ENCODE data around the gene NRDE2. TPM values are rescaled to one million over a fixed set of nuclear protein-coding genes. Genes with fewer than 3 reads are reported as not detected.

NRDE2 gene
- total RNA-seq, 1 donor from 2014 or later, result 22.9 TPM

- peaks cover 4% of the 10 kb centered on the region for H3K36me3 Mint-ChIP-seq (ENCODE audit: low read depth)
- H3K27me3 Mint-ChIP-seq (ENCODE audit: insufficient read depth), result peaks cover 28% of the 10 kb centered on the region
- peak overlapping the region; percentile 93 for H3K4me3 Mint-ChIP-seq
- peaks cover 26% of the 10 kb centered on the region for H3K4me1 Mint-ChIP-seq (ENCODE audit: low read depth)
- no peaks in the 10 kb centered on the region for H3K9me3 Mint-ChIP-seq
- intact Hi-C loops (cut with micrococcal nuclease), result loop anchor here (5.0 kb wide), 1 partner anchor 495 kb away; no protein-coding TSS in a partner anchor
- peak overlapping the region; percentile 88 for H3K27ac Mint-ChIP-seq
- DNase-seq (ENCODE audit: low spot score), result no peak
These were observed 487 bp upstream of the NRDE2 start for GRCh38 chr14:90332271-90332584.

DNA sequence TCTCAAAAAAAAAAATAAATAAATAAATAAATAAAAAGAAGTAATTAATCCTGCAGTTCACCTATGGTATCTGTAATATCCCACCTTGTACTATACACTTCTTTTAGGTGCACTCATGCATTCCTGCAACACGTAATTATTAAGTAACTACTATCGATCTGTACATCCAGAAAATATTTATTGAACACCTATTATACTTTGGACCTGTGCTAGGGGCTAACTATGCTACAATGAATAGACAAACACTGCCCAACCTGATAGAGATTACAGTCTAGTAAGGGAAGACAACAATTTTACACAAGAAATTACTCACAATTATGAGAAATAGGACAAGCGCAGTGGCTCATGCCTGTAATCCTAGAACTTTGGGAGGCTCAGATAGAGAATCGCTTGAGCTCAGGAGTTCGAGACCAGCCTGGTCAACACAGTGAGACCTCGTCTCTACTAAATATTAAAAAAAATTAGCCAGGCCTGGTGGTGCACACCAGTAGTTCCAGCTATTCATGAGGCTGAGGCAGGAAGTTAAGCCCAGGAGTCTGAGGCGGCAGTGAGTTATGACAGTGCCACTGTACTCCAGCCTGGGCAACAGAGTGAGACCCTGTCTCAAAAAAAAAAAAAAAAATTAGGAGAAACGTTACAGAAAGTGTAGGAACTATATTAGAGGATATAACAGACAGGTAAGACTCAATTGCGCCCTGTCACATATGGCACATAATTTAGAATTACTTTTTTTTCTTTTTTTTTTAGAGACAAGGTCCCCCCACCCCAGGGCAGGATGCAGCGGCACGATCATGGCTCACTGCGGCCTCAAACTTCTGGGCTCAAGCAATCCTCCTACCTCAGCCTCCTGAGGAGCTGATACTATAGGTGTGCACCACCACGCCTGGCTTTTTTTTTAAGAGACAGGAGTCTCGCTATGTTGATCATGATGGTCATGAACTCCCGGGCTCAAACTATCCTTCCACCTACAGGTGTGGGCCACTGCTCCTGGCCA, 1.2 kb downstream of the NRDE2 start:
- Mint-ChIP-seq H3K4me1 (ENCODE audit: low read depth) (peaks cover 26% of the 10 kb centered on the region), H3K36me3 (ENCODE audit: low read depth) (peaks cover 4% of the 10 kb centered on the region), H3K27ac (peak overlapping the region; percentile 88), H3K4me3 (peak overlapping the region; percentile 93), H3K27me3 (ENCODE audit: insufficient read depth) (peaks cover 17% of the 10 kb centered on the region), H3K9me3 (no peaks in the 10 kb centered on the region)
- intact Hi-C loops (cut with micrococcal nuclease), result loop anchor here (1.0 to 5.0 kb wide), 6 partner anchors 53 to 497 kb away; partner anchors contain the start of genes CALM1, PSMC1 and TDP1
- DNase-seq (ENCODE audit: low spot score), result no peak

- H3K4me1 Mint-ChIP-seq (ENCODE audit: low read depth), result peaks cover 9% of the 10 kb centered on the region
- DNase-seq (ENCODE audit: low spot score), result no peak
- peaks cover 21% of the 10 kb centered on the region for H3K36me3 Mint-ChIP-seq (ENCODE audit: low read depth)
- intact Hi-C loops (cut with micrococcal nuclease), result no loop called here
- no peaks in the 10 kb centered on the region for H3K27me3 Mint-ChIP-seq (ENCODE audit: insufficient read depth)
- H3K4me3 Mint-ChIP-seq, result no peak overlapping the region
- no peaks in the 10 kb centered on the region for H3K9me3 Mint-ChIP-seq
- no peak overlapping the region for H3K27ac Mint-ChIP-seq
These were observed 9.8 kb downstream of the NRDE2 start for GRCh38 chr14:90321891-90322290.

DNA sequence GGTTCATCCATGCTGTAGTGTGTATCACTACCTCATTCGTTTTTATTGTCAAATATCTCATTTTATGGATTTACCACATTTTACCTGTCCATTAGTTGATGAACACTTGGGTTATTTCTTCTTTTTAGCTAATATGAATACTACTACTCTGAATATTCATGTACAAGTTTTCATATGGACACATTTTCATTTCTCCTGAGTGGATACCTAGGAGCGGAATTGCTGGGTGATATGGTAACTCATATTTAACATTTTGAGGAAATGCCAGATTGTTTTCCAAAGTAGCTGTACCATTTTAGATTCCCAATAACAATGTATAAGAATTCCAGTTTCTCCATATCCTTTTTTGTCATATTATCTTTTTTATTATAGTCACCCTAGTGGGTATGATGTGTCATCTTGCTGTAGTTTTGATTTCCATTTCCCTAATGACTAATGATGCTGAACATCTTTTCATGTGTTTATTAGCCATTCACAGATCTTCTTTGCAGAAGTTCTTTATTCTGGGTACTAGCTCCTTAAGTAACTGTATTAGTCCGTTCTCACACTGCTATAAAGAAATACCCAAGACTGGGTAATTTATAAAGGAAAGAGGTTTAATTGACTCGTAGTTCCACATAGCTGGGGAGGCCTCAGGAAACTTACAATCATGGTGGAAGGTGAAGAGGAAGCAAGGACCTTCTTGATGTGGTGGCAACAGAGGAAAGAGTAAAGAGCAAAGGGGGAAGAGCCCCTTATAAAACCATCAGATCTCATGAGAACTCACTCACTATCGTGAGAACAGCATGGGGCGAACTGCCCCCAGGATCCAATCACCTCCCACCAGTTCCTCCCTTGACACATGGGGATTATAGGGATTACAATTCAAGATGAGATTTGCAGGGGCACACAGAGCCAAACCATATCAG, 11.9 kb downstream of the NRDE2 start:
- no peaks in the 10 kb centered on the region for H3K27me3 Mint-ChIP-seq (ENCODE audit: insufficient read depth)
- intact Hi-C loops (cut with micrococcal nuclease), result no loop called here
- no peak for DNase-seq (ENCODE audit: low spot score)
- peaks cover 9% of the 10 kb centered on the region for H3K4me1 Mint-ChIP-seq (ENCODE audit: low read depth)
- H3K9me3 Mint-ChIP-seq, result no peaks in the 10 kb centered on the region
- H3K4me3 Mint-ChIP-seq, result no peak overlapping the region
- H3K36me3 Mint-ChIP-seq (ENCODE audit: low read depth), result peaks cover 28% of the 10 kb centered on the region
- H3K27ac Mint-ChIP-seq, result no peak overlapping the region

DNA sequence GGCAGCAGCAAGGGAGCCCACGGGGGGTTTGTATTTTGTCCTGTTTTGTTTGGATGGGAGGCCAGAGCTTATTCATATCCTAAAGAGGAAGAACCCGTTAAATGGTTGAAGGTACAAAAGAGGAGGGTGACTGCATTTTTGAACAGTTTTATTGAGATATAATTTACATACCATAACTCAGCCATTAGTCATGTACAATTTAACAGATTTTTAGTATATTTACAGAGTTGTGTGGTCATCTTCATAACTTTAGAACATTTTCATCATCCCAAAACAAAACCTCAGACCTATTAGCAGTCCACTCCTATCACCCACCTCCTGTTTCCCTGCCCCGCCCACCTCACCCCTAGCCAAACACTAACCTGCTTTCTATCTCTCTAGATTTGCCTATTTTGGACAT, 12.6 kb downstream of the NRDE2 start:
- peaks cover 25% of the 10 kb centered on the region for H3K36me3 Mint-ChIP-seq (ENCODE audit: low read depth)
- no peak for DNase-seq (ENCODE audit: low spot score)
- H3K27ac Mint-ChIP-seq, result no peak overlapping the region
- intact Hi-C loops (cut with micrococcal nuclease), result no loop called here
- no peaks in the 10 kb centered on the region for H3K9me3 Mint-ChIP-seq
- H3K4me1 Mint-ChIP-seq (ENCODE audit: low read depth), result peaks cover 9% of the 10 kb centered on the region
- no peak overlapping the region for H3K4me3 Mint-ChIP-seq
- H3K27me3 Mint-ChIP-seq (ENCODE audit: insufficient read depth), result no peaks in the 10 kb centered on the region

- peaks cover 9% of the 10 kb centered on the region for H3K4me1 Mint-ChIP-seq (ENCODE audit: low read depth)
- intact Hi-C loops (cut with micrococcal nuclease), result no loop called here
These were observed 13.7 kb downstream of the NRDE2 start for GRCh38 chr14:90318016-90318415.

GRCh38 chr14:90317286-90317685, 14.5 kb downstream of the NRDE2 start:
- Mint-ChIP-seq H3K4me1 (ENCODE audit: low read depth) (peaks cover 9% of the 10 kb centered on the region), H3K36me3 (ENCODE audit: low read depth) (peaks cover 31% of the 10 kb centered on the region), H3K27me3 (ENCODE audit: insufficient read depth) (no peaks in the 10 kb centered on the region), H3K4me3 (no peak overlapping the region), H3K27ac (no peak overlapping the region), H3K9me3 (no peaks in the 10 kb centered on the region)
- intact Hi-C loops (cut with micrococcal nuclease), result no loop called here
- DNase-seq (ENCODE audit: low spot score), result no peak

More at GRCh38 chr14:90318016-90318415, 13.7 kb downstream of the NRDE2 start:
- Mint-ChIP-seq H3K4me3 (no peak overlapping the region), H3K27me3 (ENCODE audit: insufficient read depth) (no peaks in the 10 kb centered on the region), H3K9me3 (no peaks in the 10 kb centered on the region), H3K36me3 (ENCODE audit: low read depth) (peaks cover 27% of the 10 kb centered on the region), H3K27ac (no peak overlapping the region)
- no peak for DNase-seq (ENCODE audit: low spot score)

DNA sequence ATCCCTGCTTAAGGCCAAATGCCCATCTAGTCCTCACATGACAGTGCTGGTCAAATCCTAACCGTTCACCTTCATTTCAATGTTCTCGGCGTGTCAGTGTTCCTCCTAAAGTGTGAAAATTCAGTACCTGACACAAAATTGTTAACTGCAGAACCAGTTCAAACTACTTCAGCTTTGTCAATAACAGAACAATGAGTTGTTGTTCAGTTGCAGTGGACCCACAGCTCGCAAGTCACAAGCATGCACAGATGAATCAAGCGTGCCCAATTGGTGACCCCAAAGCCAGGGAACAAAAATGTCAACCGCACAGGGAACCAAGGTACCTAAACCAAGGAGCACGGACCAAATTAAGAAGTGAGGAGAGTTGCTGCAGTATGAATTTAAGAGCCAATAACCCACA, 23.2 kb downstream of the NRDE2 start:
- intact Hi-C loops (cut with micrococcal nuclease), result no loop called here
- DNase-seq (ENCODE audit: low spot score), result no peak
- Mint-ChIP-seq H3K9me3 (no peaks in the 10 kb centered on the region), H3K36me3 (ENCODE audit: low read depth) (peaks cover 46% of the 10 kb centered on the region), H3K4me1 (ENCODE audit: low read depth) (peaks cover 8% of the 10 kb centered on the region), H3K27me3 (ENCODE audit: insufficient read depth) (no peaks in the 10 kb centered on the region), H3K27ac (no peak overlapping the region), H3K4me3 (no peak overlapping the region)

DNA sequence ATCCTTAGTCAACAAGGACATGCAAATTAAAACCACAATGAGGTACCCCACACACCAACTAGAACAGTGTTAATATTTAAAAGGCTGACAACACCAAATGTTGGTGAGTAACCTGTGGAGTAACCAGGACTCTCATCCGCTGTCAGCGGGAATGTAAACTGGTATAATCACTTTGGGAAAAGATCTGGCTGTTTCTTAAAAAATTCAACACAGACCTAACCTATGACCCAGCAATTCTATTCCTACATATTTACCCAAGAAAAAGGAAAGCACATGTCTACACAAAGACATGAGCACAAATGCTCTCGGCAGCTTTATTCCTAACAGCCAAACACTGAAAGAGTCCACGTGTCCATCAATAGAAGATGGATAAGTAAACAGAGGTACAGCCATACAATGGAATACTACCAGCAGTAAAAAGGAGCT, 26.6 kb downstream of the NRDE2 start:
- peak overlapping the region; percentile 31 for H3K27ac Mint-ChIP-seq
- DNase-seq (ENCODE audit: low spot score), result no peak
- peaks cover 18% of the 10 kb centered on the region for H3K4me1 Mint-ChIP-seq (ENCODE audit: low read depth)
- no peaks in the 10 kb centered on the region for H3K27me3 Mint-ChIP-seq (ENCODE audit: insufficient read depth)
- no peaks in the 10 kb centered on the region for H3K9me3 Mint-ChIP-seq
- intact Hi-C loops (cut with micrococcal nuclease), result no loop called here
- H3K4me3 Mint-ChIP-seq, result no peak overlapping the region
- H3K36me3 Mint-ChIP-seq (ENCODE audit: low read depth), result peaks cover 46% of the 10 kb centered on the region

DNA sequence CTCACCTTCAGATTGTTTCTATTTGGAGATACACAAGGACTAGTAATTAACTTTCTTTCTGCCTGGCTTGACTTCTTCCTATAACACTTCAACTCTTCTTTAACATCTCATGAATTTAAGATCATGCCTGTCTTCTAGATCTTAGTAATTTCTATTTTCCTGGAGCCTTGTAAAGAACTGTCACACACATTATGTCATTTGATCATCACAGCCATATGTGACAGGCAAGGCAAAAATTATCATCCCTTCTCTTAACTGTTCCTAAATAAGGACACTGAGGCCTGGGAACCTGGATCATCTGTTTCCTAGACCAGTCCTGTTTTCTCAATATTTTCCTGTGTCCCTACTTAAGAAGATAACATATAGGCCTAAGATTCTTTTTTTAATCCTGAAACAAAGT, 27.2 kb downstream of the NRDE2 start:
- no peak overlapping the region for H3K27ac Mint-ChIP-seq
- no peaks in the 10 kb centered on the region for H3K27me3 Mint-ChIP-seq (ENCODE audit: insufficient read depth)
- H3K4me1 Mint-ChIP-seq (ENCODE audit: low read depth), result peaks cover 18% of the 10 kb centered on the region
- no peak overlapping the region for H3K4me3 Mint-ChIP-seq
- intact Hi-C loops (cut with micrococcal nuclease), result loop anchor here (5.0 kb wide), 1 partner anchor 393 kb away; no protein-coding TSS in a partner anchor
- H3K36me3 Mint-ChIP-seq (ENCODE audit: low read depth), result peaks cover 43% of the 10 kb centered on the region
- H3K9me3 Mint-ChIP-seq, result no peaks in the 10 kb centered on the region
- DNase-seq (ENCODE audit: low spot score), result no peak

DNA sequence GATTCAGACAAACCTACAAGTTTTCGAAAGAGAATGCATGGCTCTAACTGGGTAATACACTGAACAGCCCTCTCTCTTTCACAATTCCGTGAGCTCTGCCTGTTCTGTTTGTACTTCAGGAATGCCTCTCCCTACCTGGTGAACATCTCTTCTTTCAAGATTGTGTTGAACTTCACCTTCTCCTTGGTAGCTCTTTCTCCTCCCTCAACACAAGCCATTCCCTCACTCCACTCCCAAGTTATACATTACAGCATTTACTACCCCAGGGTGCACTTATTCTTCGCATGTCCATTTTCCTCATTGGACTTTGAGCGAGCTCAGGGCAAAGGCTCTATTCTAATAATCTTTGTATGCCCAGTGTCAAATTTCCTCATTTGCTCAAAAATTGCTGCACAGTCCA, 28.3 kb downstream of the NRDE2 start:
- peaks cover 39% of the 10 kb centered on the region for H3K36me3 Mint-ChIP-seq (ENCODE audit: low read depth)
- no peaks in the 10 kb centered on the region for H3K27me3 Mint-ChIP-seq (ENCODE audit: insufficient read depth)
- peaks cover 18% of the 10 kb centered on the region for H3K4me1 Mint-ChIP-seq (ENCODE audit: low read depth)
- H3K4me3 Mint-ChIP-seq, result no peak overlapping the region
- intact Hi-C loops (cut with micrococcal nuclease), result loop anchor here (5.0 kb wide), 1 partner anchor 394 kb away; no protein-coding TSS in a partner anchor
- DNase-seq (ENCODE audit: low spot score), result no peak
- no peaks in the 10 kb centered on the region for H3K9me3 Mint-ChIP-seq
- no peak overlapping the region for H3K27ac Mint-ChIP-seq

GRCh38 chr14:90302529-90303303, 29.0 kb downstream of the NRDE2 start:
- no peak for DNase-seq (ENCODE audit: low spot score)
- intact Hi-C loops (cut with micrococcal nuclease), result loop anchor here (5.0 kb wide), 1 partner anchor 395 kb away; no protein-coding TSS in a partner anchor
- Mint-ChIP-seq H3K9me3 (no peaks in the 10 kb centered on the region), H3K27me3 (ENCODE audit: insufficient read depth) (no peaks in the 10 kb centered on the region), H3K27ac (no peak overlapping the region), H3K4me1 (ENCODE audit: low read depth) (peaks cover 18% of the 10 kb centered on the region), H3K4me3 (no peak overlapping the region), H3K36me3 (ENCODE audit: low read depth) (peaks cover 36% of the 10 kb centered on the region)
